NCI-H1694 (cell line): ENCODE measurements around the gene SYNC.
"Not testable (repeated sequence)": the region's sequence is repeated elsewhere in the genome, so short reads cannot be mapped to it uniquely, and the experiment has no call there.

ENCODE experiments used
- DNase-seq: peaks from one replicate; lab custom pipeline; 2025; lab: John Stamatoyannopoulos, UW

Gene SYNC

DNA sequence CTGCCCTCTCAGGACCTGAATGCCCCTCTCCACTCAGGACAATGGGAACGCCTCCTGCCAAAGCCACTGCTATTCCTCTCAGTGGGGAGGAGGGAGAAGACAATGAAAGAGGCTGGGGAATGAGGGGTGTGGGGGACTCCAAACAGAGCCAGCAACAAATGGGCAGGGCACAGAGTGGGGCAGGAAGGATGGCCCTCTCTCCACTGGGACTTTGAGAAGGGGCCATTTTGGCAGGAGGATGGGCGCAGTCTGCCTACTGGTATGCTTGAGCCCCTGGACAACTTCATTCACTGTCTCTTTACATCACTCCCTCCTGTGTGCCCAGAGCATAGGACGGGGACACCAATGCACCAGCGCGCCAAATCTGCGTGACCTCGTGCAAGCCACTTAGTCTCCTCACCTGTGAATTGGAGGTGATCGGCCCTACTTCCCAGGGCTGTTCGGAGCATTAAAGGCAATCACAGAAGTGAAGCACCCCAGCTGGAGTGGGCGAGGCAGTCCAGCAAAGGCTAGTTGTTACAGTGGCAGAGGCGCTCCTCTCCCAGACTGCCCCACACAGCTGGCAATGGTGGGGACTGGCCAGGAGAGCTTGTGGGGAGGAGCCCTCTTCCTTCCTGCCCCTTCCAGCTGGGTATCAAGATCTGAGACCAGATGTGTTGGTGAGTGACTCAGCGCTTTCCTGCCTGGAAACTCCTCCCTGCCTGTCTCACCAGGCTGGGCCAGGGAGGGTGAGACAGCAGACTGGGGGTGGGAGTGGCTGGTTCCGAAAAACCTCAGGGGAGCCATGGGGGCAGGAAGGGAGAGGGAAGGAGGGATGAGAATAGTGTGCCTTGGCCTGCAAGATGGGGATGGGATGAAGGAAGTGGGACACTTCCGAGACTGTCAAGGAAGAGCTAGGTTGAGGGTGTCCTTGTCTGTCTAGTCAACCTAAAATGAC, 22.4 kb upstream of the SYNC start:
- no peak for DNase-seq

DNA sequence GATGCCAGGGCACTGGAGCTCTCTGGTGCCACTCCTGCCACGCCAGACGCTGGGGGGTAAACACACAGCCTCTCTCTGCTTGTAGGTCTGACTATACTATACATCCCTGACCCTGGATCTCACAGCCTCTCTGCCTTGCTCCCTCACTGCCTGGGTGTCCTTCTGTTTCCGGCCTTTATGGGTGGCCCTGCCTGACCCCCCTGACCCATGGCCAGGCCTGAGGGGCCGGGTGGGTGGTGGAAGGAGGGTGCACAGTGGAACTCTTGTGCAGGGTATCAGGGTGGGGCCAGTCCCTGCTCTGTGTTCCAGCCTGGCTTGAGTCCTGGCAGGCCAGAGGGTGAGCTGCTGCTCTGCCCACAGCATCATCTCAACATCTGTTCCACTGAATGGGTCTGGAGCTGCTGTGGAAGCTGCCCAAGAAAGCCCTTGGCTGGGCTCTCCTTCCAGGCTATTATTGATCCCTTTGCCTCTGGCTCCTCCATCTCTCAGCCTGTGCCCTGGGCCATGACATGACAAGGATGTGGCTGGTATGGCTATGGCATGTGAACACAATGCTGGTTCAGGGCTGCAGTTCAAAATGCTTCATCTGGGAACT, 17.2 kb upstream of the SYNC start:
- DNase-seq = no peak

DNA sequence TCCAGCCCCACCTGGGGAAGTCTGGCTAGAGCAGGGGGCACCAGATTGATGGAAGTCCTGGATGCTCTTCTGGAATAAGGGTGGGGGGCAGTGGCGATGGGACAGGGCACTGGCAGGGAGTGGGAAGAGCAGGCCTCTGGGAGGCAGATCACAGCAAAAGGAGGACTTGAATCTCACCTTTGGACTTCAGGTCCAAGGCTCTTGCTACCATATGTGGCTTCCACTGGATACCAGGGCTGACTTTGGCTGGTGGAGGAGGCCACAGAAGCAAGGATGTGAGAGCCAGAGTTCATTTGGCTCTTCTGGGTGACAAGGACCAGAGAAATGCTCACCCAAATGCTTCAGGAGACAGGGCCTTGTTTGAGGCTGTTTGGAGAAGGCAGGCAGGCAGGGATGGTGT, 16.0 kb upstream of the SYNC start:
- no peak for DNase-seq

DNA sequence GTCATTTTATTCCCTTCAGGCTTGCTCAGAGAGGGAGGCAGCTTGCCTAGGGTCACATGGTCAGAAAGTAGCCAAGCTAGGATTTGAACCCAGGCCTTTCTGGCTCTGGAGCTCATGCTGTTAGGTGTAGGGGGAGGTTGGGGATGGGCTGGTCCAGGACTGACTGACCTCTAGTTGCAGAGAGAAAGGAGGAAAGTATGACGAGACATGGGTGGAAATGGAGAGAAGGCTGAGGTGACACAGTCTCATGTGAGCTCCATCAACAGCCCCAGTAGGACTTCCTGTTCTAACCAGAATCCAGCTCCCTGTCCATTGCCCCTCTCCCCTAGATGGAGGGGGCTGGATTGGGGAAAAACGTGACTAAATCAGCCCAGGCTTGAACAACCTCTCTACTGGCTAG, 15.5 kb upstream of the SYNC start:
- DNase-seq = no peak

DNA sequence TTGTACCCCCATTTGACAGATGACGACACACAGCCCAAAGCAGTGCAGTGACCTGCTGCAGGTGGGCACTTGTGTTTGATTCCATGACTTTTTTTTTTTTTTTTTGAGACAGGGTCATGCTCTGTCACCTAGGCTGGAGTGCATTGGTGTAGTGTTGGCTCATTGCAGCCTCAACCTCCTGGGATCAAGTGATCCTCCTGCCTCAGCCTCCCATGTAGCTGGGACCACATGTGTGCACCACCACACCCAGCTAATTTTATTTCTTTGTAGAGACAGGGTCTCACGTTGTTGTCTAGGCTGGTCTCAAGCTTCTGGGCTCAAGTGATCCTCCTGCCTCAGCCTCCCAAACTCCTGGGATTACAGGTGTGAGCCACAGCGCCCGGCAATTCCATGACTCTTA, 14.9 kb upstream of the SYNC start:
- no peak for DNase-seq

DNA sequence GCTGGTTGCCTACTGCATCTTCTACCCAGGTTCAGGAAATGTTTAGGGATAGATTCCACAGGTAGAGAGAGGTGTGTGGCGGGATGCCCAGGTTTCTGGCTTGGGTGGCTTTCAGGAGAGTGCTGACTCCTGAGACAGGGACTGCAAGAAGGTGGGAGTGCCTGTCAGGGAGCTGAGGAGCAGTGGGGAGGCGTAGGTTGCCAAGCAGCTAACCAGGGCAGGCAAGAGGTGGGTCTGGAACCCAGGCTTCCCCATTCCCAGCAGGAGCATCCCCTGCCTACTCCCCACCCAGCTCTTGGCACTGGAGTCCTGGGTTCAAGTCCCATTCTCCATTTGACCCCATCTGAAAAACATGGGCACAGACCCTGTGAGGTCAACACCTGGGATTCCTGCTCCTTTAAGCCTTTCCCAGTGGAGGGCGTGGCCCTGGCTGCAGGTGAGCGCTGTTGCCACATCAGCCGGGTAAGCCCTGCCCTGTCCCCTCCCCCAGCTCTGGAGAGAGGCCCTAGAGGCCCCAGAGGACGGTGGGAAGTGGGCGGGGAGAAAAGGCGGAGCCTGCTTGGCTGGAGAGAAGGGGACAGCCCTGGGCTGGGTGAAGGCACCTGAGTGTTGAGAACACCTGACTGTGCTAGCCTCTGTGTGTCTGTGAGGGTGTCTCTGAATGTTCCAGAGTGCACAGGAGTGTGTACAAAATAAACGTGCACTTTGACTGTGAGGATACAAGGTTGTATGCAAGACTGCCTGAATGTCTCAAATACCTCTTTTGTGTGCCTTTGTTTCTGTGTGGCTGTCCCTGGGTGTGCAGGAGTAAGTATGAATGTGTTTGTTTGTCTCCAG, 14.0 kb upstream of the SYNC start:
- no peak for DNase-seq

DNA sequence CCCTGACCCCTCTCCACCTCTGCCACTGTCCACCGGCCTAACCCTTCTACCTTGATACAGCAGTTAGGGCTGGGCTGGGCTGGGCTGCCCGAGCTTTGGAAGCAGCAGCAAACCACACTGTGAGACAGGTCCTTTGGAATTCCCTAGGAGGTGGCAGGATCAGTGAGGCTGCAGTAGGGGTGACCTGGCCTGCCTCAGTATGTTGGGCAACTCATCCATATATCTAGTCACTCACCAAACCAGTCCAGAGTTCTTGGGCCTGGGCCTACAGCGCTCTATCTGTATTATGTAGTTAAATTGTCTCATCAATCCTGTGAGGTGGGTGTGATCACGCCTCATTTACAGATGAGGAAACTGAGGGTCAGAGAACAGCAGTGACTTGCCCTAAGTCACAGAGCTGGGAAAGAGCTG, 13.3 kb upstream of the SYNC start:
- no peak for DNase-seq

DNA sequence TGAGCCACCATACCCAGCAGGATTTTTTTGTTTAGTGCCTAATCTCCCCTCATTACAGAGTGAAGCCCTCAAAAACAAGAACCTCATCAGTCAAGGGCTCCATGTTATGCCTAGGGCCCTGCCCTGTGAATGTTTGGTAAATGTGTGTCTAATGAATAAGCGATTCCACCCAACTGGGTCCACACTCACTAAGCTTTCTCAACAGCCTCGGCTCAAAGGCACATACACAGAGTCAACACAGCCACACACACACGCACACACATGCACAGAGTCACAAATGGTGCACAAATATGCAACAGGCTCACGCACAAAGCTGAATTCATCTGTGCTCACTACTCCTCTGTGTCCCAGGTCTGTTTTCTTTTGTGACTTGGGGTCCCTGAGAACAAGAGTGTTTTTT, 11.7 kb upstream of the SYNC start:
- DNase-seq = no peak

DNA sequence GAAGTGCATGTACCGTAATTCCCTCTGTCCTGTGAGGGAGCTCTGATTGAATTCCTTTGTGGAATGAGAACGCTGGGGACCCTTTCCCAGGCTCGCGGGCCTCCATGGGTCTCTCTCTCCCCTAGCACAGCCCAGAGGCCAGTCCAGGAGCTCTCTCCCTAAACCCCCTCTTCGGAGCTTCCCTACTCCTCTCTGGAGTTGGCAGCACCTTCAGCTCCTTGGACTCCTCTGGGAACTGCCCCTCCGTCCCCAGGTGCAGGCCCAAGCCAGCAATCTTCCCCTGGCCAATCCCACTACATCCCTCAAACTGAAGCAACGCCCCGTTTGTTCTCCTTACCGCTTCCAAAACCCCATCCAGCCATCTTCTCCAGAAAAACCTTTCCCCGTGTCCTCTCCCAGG, 10.5 kb upstream of the SYNC start:
- no peak for DNase-seq

DNA sequence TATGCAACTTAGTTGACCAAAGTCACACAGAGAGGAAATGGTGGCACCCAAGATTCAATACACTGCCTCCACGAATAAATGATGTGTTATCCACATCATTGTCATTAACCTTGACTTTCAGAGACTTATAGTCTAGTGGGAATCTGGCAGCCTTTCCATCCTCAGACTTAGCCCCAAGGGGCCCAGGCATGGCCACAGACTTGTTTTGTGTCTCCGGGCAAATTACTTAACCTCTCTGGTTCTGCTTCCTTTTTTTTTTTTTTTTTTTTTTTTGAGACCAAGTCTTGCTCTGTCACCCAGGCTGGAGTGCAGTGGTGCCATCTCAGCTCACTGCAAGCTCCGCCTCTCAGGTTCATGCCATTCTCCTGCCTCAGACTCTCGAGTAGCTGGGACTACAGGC, 8.7 kb upstream of the SYNC start:
- DNase-seq = not testable (repeated sequence)

DNA sequence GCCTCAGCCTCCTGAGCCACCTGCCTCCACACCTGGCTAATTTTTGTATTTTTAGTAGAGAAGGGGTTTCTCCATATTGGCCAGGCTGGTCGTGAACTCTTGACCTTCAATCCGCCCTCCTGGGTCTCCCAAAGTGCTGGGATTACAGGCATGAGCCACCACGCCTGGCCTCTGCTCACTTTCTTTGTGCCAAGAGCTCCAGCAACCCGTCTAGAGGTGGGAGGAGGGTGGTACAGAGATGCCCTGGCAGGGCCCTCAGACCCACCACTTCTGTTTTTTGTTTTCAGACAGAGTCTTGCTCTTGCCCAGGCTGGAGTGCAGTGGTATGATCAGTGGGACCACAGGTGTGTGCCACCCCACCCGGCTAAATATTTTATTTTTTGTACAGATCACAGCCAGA, 6.9 kb upstream of the SYNC start:
- no peak for DNase-seq

DNA sequence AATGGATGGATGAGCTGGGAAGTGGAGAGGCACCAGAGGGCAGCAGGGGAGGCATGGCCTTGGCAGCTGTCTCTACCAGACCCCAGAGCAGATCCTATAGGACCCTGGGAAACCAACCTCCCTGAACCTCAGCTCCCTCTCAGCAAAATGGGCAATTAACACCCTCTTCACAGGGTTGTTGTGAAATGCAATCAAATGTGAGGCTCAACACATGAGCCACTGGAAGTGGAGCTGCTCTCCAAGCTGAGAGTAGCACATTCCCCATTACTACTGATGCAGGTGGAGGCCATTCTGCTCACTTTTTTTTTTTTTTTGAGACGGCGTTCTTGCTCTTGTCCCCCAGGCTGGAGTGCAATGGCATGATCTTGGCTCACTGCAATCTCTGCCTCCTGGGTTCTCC, 6.5 kb upstream of the SYNC start:
- no peak for DNase-seq

DNA sequence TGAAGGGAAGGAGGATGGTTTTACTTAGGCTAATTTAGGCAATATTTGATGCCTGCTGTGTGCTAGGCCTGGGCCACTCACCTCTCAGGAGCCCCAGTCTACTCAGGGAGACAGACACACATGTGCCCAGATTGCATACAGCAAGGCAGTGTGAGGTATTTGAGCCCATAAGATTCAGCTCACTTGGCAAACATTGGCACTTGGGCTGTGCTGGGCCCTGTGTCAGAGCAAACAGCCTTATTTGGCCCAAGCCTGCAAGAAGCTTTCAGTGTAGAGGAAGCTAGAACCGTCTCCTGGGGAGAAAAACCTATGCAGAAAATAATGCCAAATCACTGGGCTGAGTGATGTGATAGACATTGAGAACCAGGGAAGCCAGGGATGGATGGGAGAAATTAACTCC, 3.9 kb upstream of the SYNC start:
- no peak for DNase-seq

DNA sequence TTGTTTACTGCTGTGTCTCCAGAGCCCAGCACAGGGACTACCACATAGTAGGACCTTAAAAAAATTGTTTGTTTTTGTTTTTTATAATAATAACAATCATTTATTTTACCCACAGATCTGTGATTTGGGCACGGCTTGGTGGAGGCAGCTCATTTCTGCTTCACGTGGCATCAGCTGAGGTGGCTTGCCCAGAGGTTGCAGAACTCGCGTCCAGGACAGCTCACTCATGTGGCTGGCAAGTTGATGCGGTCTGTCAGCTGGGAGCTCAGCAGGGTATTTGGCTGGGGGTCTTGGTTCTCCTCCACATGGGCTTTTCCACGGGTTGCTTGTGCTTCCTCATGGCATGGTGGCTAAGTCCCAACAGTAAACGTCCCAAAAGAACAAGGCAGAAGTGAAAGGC, 2.9 kb upstream of the SYNC start:
- DNase-seq = no peak

DNA sequence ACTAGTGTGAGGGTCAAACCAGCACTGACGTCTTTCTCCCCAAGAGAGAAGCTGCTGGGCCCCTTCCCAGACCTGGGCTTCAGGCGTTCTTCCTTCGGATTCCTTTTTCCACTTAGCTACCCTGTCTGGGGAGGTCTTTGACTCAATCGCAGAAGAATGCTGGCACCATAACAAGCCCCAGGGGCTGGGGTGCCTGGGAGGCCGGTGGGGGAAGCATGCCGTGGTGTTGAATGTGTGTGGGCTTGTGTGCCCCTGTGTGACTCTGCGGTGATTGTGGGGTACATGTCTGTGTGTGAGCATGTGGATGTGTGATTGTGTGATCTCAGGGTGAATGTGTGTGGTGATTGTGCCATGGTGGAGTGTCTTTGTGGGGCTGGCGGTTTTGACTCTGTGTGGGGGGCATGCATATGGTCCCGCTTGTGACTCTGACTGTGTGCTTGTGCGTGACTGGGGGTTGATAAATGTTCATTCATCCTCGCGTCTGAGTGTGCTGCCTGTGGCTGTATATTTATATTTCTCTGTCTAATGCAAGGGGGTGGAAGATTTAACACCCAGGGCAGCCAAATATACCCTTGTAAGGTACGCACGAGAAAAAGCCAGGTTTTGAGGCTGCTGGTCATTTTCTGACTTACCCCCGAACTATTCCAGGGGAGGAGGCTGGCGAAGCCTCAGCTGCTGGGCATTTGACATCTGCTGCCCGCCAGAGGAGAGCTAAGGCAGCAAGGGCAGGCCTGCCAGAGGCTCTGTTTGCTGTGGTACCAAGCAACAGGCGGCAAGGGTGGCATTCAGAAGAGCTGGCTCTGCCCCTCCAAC, 1.1 kb upstream of the SYNC start:
- no peak for DNase-seq

DNA sequence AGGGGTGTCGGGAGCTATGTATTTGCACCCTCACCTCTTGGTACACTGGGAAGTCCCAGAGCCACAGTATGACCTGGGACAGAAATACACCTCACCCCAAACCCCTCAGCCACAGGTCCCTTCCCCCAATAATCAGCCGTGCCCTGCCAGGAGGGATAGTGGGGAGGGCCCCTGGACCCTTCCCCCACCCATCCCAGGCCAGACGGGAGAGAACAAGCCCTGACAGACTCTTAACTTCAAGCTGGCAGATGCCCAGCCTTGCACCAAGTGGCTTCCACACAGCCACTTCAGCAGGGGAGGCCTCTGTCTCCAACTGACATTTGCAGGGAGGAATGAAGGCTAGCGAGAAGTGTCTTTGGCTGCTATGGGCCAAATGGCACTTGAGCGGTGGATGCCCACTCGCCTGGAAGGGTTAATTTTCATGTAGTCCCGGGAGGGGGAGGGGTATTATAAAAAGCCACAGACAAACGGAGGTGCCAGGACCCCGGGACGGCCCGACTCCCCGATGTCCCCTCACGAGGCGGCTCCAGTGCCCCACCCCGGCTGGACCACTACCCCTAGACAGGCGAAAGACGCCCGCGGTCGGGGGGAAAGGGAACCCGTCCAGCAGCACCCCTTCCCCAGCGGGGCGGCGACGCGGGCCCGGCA, 495 bp downstream of the SYNC start:
- no peak for DNase-seq

DNA sequence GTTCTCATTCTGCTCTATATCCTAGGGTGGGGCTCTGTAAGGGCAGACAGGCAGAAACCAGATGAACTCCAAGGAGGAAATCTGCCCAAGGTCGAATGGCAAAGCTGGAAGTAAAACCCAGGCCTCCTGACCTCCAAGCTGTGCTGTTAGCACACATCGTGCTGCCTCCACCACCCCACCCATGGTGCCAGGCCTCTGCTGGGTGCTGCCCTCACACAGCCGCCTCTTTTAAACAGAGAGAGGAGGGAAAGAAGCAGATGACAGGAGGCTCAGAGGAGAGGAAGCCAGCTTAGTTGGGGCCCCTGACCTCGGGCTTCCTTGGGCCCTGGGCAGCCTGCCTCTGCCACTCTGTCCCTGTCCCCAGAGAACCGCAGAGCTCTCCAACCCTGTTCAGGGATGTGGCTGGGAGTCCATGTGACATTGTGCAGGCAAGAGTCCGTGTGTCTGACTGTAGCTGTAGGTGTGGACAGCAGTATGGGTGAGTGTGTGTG, 1.1 kb downstream of the SYNC start:
- DNase-seq = no peak

DNA sequence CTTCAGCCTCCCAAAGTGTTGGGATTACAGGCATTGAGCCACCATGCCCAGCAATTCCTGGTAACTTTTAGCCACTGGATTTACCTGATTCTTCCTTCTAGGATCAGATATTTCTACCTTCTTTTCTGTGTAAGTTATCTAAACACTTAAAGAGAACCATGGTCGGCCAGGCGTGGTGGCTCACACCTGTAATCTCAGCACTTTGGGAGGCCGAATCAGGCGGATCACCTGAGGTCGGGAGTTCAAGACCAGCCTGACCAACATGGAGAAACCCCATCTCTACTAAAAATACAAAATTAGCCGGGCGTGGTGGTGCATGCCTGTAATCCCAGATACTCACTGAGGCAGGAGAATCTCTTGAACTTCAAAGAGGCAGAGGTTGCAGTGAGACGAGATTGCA, 5.6 kb downstream of the SYNC start:
- DNase-seq = not testable (repeated sequence)

DNA sequence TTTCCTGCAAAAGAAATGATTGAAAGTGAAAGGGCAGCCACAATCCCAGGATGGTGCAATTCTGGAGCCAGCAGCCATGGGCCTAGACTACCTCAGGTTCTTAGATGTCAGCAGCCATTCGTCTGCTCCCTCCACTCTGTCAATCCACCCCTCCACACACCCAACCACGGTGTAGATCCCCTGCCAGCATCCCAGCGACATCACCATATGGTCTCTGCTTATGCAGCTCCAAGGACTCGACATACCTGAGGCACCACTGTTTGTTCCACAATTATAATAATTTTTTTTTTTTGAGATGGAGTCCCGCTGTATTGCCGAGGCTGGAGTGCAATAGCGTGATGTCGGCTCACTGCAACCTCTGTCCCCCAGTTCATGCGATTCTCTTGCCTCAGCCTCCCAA, 6.5 kb downstream of the SYNC start:
- no peak for DNase-seq

DNA sequence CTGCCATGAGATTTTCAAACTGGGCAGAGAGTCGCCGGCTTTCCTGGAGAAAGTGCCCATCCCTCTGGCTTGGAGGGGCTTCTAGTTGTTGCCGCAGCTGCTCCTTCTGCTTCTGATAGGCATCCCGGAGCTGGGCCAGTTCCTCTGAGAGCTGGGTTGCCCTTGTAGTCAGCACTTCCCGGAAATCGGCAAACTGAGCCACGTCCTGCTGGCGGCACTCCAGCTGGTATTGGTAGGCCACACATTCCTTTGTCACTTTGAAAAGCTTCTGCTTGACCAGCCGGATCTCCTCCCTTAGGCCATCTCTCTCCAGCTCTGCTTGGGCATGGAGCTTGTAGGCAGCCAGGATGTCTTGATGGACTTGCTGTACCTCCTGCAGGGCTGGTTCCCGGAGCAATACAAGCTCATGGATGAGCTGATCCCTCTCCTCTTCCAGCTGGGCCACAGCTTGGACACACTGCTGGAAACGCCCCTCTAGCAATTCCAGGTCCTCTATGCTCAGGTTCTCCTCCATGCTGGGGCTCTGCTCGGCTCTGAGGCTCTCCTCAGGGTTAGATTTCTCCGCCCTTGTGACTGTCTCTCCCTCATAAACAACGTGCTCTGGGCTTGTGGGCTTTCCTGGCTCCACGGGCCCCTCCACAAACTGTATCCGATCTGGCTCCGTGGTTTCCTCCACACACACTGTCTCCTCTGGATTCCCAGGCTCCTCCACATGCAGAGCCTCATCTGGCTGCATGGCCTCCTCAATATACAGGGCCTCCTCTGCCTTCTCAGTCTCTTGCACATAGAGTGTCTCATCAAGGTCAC, 7.3 kb downstream of the SYNC start:
- no peak for DNase-seq
